ENCODE measurements around the gene RUNX2.
"Not testable (repeated sequence)": the region's sequence is repeated elsewhere in the genome, so short reads cannot be mapped to it uniquely, and the experiment has no call there.

RUNX2 gene

DNA sequence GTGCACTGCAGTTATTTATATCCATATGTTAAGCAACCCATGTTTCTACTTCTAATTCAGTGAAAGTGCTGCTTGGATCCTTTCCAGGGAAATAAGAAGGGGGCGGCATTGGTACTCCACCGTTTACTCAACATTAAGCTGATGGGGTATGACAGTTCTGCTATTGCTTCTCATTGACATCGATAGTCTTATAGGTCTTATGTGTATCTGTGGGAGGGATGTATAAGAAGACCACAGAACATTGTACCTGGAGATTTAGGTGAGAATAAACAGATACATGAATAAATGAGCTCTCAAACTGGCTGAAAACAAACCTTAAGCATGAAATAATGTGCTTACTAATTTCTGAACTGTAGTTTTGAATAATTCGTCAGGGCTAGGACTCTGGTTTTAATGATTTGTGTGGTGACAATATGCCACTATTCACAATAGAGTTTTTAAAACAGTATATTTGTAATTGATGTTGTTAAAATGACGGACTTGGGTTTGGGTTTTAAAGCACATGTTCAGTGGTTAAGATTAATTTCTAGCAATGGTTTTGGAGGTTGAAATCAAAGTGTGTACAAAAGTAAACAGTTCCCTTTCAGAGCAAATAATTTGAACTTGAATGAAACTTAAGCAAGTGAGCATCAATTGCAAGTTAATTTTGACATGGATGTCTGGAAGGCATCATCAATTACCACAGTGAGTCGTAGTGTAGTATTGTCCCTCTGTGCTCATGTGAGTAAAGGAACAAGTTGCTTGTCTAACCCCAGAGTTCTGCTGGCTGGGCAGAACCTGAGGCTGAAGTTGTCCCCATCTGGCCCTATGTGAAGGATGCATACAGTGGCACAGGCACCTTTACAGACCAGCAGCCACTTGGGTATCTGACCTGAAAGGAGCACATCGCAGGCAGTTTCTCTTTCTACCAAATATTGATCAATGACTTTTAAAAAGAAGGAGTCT lies 134.3 kb downstream of the RUNX2 start:
- DNase-seq = no peak

- no peak for DNase-seq
These were observed 136.6 kb downstream of the RUNX2 start for GRCh38 chr6:45464685-45465084.

GRCh38 chr6:45466686-45467085 lies 138.6 kb downstream of the RUNX2 start:
- no peak for DNase-seq

GRCh38 chr6:45467417-45467816 lies 139.3 kb downstream of the RUNX2 start:
- DNase-seq = not testable (repeated sequence)

- DNase-seq = no peak
These were observed 139.7 kb downstream of the RUNX2 start for GRCh38 chr6:45467853-45468252.

- DNase-seq = no peak
These were observed 141.5 kb downstream of the RUNX2 start for GRCh38 chr6:45469663-45470062.

DNA sequence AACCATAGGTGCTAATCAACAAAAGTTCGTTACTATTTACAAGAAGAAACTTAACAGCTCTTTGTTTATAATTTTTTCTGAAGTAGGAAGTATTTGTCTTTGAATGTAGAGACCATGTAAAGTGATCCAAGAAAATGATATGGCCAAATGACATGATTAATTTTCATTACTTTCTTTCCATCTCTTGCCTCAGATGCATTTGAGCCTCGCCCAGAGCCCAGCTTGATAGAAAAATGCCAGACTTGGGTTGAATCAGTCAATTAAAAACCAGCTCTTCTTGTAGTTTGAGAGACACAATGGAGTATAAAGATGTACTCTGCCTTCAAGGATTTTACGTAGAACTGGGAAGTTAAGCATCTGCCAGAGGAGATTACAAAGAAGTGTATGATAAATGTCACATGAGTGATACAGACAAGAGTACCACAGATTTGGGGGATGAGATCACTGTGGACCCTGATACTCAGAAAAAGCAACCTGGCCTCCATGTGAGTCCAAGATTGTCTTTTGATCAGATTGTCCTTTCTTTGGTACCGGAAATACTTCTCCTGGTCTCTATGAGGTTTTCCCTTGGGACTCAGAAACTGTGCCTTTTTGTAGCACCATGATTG lies 142.1 kb downstream of the RUNX2 start:
- DNase-seq = no peak

DNA sequence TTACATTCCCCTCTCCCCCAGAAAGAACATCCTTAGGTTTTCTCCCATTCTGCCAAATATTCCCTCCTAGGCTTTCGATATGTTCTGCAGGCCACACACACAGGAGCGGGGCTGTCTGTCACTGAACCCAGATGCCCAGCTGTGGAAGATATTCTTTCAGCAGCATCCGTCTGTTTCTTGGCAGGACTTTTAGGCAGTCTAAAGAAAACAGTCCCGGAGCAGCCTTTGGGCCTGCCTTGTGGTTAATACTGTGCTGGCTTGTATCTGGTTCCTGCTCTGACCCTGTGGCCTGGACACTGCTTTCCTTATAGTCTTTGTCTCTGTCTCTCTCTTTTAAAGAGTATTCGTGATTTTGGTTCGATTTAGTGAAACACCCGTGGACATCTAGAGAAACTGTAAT lies 144.3 kb downstream of the RUNX2 start:
- no peak for DNase-seq

DNA sequence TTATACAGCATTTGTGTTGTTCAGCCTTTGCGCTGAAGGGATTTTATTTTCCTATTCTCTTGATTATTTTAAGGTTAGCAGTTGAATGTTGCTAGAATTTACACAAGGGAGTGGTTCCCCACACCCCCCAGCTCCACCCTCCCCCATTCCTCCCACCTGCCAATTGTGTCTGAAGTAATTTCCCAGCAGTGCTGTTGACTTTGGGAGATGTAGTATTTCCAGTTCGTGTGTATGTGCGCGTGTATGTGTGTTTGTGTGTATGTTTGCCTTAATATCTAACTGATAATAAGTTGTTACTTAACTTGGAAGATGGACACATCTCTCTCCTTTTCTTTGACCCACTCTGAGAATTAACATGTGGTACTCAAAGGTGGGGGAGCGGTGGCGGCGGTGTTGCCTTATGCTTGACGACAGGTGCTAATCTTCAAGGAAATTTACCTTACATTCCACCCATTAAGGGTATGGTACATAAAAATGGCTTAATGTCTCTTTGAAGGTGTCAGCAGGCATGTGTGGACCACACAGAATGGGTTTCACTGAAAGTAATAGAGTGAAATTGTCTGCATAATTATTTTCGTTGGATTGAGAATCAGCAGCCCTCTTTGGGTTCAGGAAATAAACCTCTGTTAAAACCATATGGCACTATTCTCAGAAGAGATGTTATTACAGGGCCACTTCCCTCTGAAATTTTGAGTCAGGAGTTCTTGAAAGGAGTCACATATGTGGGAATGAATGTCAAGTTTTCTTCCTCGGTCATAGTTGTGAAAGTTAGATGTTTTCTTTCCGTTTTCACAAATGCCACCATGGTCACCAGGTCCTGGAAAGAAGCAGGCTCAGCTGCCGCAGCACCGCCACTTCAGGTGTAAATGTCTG lies 145.2 kb downstream of the RUNX2 start:
- DNase-seq = no peak

- no peak for DNase-seq
These were observed 146.2 kb downstream of the RUNX2 start for GRCh38 chr6:45474376-45474775.

DNA sequence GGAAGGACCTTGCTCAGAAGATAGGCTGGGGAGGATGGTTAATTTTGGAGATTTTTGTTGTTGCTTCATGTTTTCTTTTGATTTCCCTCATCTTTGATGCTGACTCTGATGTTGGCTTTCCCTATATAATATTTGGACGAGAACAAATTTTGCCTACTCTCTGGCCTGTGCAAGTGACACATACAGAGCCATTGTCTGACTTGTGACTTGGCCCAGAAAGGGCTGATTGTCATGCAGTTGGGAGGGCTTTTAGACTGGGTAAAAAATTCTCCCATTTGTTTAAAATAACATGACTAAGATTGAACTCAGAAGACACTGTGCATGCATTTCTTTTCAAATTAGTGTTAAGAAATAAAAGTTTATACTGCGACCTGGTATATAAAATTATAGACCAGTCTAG lies 148.2 kb downstream of the RUNX2 start:
- DNase-seq = no peak

DNA sequence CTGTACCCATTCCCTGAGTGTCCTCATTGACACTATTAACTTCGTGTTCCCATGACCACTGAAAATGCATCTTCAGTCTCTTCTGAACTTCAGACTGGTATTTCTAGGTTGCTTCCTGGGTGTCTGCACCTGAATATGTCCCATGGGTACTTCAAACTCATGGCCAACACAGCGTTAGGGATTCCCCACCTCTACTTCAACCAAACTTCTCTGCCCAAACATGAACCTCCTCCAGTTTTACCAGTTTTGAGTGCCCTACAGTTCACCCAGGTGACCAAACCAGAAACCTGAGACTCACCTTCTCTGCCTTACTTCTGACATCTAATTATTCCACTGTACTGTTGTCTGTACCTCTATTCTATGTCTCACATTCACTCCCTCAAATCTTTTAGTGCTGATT lies 149.1 kb downstream of the RUNX2 start:
- DNase-seq = no peak

DNA sequence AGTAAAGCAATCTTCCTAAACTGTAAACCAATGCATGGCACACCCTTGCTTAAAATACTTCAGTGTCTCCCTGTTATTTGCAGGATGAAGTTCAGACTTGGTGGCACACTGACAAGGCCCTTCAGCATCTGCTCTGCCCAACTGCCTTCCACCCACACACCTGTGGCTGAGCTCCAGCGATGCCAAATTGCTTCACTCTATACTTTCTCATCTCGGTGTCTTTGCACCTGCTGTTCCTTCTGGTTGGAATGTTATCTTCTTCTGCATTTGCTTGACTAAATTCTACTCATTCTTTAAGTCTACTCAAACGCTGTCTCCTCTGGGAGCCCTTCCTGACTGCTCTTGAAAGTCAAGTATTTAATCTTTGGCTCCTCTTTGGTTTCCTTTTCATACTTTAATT lies 149.7 kb downstream of the RUNX2 start:
- DNase-seq = no peak

DNA sequence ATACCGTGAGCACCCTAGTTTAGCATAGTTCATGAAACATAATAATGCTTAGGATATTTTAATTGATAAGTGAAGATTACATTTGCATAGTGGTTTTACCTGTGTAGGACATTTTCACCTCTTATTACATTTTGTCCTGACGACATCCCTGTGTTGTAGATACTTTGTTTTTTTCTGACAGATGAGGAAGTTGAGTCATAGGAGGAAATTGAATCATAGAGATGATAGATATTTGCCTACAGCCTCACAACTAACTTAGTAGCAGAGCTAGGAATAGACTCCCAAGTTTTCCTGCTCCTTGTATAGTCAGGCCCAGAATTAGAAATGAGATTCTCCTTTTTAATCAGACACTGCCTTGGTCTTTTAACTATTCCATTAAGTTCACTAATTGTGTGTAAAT lies 150.1 kb downstream of the RUNX2 start:
- DNase-seq = no peak

DNA sequence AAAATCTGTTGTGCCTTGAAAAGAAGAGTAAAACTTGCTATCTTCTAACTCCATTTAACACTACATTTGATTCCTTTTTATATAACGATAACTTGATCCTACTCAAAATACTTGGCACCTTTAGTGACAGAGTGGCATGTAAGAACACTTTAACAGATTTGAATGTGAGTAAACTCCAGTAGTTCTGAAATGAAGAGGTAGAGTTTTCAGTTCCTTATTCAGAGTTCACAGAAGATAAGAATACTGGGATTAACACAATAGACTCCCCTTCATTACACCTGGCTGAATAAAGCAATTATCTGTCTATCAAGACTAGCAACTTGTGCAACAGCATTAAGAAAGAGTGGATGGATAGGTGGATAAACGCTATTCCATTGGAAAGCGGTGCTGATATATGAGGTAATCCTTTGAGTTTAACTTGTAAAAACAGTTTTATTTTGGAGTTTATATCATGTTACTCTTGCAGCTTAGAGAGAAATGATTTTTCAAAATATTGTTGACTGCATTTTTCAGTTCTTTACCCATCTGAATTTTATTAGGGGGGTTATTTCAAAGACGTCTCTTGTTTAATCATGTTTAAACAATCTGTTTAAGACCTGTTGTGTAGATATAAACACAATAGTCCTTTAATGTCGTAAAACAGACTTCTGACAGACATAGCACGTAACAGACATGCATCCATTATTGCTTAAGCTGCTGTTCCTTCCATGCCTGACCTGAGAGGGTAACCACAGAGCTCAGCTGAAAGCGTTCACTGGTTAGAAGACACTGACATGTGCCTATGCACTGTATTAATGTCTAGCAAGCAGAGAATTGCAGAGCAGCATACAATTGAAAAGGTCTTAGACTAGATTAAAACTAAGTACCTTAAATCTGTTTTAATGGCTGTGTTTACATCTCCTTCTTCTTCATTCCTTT lies 152.0 kb downstream of the RUNX2 start:
- DNase-seq = no peak

DNA sequence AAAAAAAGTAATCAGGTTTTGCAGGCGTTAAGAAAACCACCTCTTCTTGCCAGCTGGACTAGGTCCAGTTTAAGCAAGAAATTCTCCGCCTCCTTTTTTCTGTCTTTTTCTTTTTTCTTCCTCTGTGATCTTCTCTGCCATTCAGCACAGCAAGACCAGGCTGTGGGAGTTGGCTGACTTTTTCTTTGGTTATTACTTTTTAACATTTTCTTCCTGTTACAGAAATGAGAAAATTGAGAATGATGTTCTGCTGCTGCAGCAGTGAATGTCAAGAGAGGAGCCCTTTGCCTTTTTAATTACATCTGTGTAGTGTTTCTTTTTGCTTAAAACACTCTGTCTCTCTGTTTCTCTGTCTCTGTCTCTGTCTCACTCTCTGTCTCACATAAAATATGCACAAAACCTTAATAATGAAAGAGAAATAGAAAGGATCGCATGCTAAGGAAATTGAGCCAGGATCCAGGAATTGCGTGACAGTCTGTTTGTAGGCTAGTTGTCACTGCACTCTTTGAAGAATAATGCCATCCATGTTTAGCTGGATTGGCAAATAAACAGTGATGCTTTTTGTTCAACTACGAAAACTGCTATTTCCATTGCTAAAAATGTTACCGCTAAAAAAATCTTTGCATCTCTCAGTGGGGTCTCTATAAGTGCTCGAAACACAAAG lies 152.8 kb downstream of the RUNX2 start:
- no peak for DNase-seq

- DNase-seq = no peak
These were observed 154.9 kb downstream of the RUNX2 start for GRCh38 chr6:45483021-45483420.

DNA sequence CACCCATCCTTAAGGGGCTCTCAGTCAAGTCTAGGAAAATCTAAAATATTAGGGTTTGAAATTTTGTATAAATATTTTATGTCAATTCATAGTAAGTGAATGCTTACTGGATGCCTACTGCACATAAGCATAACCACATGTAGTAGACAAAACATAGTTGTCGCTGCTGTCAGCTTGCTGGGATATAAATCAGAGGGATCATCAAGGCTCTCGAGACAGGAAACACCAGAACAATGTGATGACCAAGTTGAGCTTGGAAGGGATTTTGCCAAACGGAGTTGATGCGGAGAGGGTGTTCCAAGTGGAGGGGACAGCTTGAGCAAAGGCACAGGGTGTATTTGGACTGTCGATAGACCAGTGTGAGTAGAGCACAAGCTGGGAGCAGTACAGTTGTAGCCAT lies 155.4 kb downstream of the RUNX2 start:
- no peak for DNase-seq

DNA sequence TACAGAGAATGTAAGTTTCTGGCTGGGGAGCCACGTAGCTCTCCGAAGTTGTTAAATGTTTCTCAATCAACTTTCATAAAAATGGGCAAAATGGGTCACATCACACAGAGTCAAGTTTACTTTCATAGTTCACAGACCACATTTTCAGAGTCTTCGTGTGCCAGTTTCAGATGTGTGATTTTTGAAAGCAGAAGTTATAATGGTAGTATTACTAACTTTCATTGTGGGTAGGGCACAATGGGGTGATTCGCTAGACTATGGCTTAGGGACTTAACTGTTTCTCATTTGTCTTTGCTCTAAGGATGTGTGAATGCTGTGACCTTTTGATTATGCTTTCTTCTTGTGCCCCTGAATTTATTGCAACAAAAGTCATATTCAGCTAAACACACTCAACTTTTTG lies 158.6 kb downstream of the RUNX2 start:
- no peak for DNase-seq

- no peak for DNase-seq
These were observed 159.5 kb downstream of the RUNX2 start for GRCh38 chr6:45487645-45488044.

DNA sequence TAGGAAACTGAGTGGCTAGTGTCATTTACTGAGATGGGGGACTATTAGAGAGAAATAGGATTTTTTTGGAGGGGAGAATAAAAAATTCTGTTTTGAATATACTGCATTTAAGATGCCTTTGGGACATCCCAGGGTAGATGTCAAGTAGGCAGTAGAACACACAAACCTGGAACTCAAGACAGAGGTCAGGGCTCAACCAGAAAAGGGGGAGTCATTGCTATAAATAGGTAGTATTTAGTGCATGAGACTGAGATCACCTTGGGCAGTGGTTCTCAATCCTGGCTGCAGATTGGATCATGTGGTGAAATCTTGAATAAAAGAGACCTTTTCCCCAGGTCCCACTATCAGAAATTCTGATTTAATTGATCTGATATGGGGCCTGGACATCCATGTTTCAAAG lies 160.1 kb downstream of the RUNX2 start:
- no peak for DNase-seq

DNA sequence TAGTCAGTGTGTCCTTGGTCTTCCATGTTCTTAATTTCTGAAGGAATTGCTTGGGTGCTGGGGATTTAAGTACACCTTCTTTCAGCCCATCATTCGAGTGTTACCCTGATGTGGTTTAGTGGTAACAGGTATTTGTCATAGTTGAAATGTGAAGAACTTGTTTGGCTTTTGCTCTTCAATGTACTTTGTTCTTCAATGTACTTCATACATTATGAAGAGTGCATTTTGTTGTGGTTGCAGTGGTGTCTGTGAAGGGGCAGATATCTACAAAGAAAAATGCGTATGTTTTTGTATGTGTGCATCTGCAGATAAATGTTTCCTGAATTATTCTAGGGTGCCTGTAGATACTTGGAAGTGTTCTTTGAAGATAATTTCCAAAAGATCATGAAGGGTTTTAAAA lies 160.8 kb downstream of the RUNX2 start:
- DNase-seq = no peak
